Coronary artery (tissue), 2 donors: ENCODE results near the gene C8A.

Experiments
- DNase-seq: peaks from one replicate; pipeline ENCODE4 v3.0.0-alpha.2; 2017; ENCODE audit warnings: low spot score
- H3K27ac ChIP-seq, 2 donors: fragments of 200-600 bp; sonication (generic); one replicate each; pipeline ENCODE4 v1.5.1; 2016 to 2019
- H3K4me3 ChIP-seq: fragments of 200-600 bp; sonication (generic); 2 replicates; pipeline ENCODE4 v1.5.1; 2016; ENCODE audit warnings: mild to moderate bottlenecking, moderate library complexity
- CTCF ChIP-seq: fragments of 200-600 bp; sonication (generic); IDR thresholded peaks from one replicate; pipeline ENCODE4 v1.5.1; 2019; ENCODE audit warnings: antibody characterized with exemption

The C8A gene

DNA sequence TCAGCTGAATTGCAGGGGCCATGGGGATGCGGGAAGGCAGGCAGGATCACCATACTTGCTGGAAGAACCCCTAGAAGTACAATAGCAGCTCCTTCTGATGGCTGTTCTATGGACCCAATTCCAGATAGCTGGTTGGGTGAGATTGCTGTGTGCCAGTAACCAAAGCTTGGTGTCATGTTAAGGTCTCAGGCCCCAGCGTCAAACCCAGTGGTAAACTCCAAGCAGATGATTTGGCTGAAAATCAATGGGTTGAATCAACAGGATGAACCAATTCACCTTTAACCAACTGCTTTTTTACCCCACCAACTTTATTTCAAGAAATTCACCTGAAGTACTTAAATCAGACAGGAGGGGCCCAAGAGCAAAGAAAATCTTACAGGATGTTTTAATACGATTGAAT is 73.4 kb downstream of the C8A start:
- Histone ChIP-seq H3K4me3 (no peak overlapping the region), H3K27ac (no peak overlapping the region)
- TF ChIP-seq CTCF = no peak
- DNase-seq = no peak

- no peak for DNase-seq
- no peak overlapping the region for H3K4me3 ChIP-seq
- no peak overlapping the region for H3K27ac ChIP-seq
- no peak for TF ChIP-seq CTCF
Observed at GRCh38 chr1:56929492-56929891, 74.9 kb downstream of the C8A start.

DNA sequence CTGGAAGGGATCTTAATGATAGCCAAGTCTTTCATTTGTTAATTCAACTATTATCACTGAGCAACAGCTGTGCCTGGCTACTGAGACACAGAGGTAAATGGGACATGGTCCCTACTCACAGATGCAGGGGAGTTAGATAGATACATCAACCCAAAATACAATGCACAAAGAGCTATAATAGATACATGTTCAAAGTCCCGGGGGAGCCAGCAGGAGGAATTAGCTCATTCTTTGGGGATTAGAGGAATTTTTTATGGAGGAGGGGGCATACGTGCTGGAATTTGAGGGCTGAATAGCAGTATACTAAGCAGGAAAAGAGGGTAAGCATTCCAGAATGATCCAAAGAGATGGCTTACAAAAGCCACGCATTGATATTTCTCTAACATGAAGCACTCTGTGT is 76.6 kb downstream of the C8A start:
- no peak overlapping the region for H3K4me3 ChIP-seq

GRCh38 chr1:56931686-56932085 is 77.1 kb downstream of the C8A start:
- no peak for DNase-seq
- TF ChIP-seq CTCF = no peak
- H3K27ac ChIP-seq = no peak overlapping the region
- H3K4me3 ChIP-seq = no peak overlapping the region

More for the DNA sequence above, 76.6 kb downstream of the C8A start:
- DNase-seq = no peak
- no peak overlapping the region for H3K27ac ChIP-seq
- no peak for TF ChIP-seq CTCF

DNA sequence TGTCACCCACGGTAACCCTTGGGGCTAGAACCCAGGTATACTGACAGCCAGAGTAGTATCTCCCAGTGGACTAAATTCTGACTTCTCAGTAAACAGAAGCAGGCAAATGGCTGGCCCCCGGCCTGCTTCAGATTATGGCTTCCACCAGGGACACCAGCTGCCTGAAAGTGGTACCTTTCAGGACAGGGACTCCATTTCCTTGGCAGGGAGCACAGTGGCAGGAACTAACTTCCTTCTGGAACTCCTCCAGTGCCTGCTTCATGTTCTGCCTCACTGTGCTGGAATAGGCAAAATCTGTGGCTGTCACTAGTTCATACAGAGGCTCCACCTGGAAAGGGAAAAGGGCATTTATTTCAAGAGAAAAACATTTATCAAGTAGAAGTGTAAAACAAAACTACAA is 78.6 kb downstream of the C8A start:
- no peak for DNase-seq

GRCh38 chr1:56933606-56934005 is 79.0 kb downstream of the C8A start:
- H3K27ac ChIP-seq = no peak overlapping the region
- H3K4me3 ChIP-seq = no peak overlapping the region
- no peak for DNase-seq
- no peak for TF ChIP-seq CTCF

More for the DNA sequence above, 78.6 kb downstream of the C8A start:
- H3K27ac ChIP-seq = no peak overlapping the region
- no peak overlapping the region for H3K4me3 ChIP-seq
- TF ChIP-seq CTCF = no peak

- Histone ChIP-seq H3K27ac (no peak overlapping the region), H3K4me3 (no peak overlapping the region)
- DNase-seq = no peak
- no peak for TF ChIP-seq CTCF
Observed at GRCh38 chr1:56934430-56935060, 79.9 kb downstream of the C8A start.
